Spleen (tissue), 7 donors: Measurements from ENCODE around the gene MBD3L4.

Experiments
- CTCF ChIP-seq, 11 experiments: fragments of 200-600 bp in 7 of 11; fragments of 450-650 bp in 4 of 11; sonication (generic) in 4 of 11; IDR thresholded peaks in 8 of 11; conservative IDR thresholded peaks in 3 of 11; 1 replicate in 7 of 11; 2 replicates in 4 of 11; pipeline versions ENCODE4 v1.4.0 to v1.8.0; 2016 to 2021; ENCODE audit warnings: antibody characterized with exemption in 11 of 11, inconsistent platforms in 4 of 11, mild to moderate bottlenecking in 1 of 11
- POLR2A ChIP-seq, 3 donors: fragments of 450-650 bp; IDR thresholded peaks; one replicate each; pipeline ENCODE4 v1.5.1; 2017; ENCODE audit warnings: antibody characterized with exemption in 3 of 3, mild to moderate bottlenecking in 1 of 3
- donor health status: DM: no; HTN: no; CAD: no; lungs with moderate emphysema.
- donor health status: DM: no; HTN: no; CAD: no.
- donor health status: DM: no; HTN: no; CAD: no.

- TF ChIP-seq CTCF (IDR thresholded peaks at IDR 0.05 in 8 of 11, conservative IDR thresholded peaks at IDR 0.05 in 3 of 11) (no peak), POLR2A (IDR thresholded peaks at IDR 0.05) (no peak)
Observed at GRCh38 chr19:6988257-6988656, 51.7 kb downstream of the MBD3L4 start.
